Liver (tissue), 9 donors: ENCODE results near the gene KIF1A. TPM values are rescaled to one million over a fixed set of nuclear protein-coding genes. Genes with fewer than 3 reads are reported as not detected.

Experiments
- DNase-seq: peaks from one replicate; pipeline ENCODE4 v3.0.0-alpha.2; 2017; ENCODE audit warnings: low spot score
- H3K27ac ChIP-seq, 2 donors: one replicate each; pipeline ENCODE4 v1.7.0; 2013; ENCODE audit warnings: inconsistent platforms in 2 of 2, low read length in 2 of 2, control low read depth in 1 of 2, low read depth in 1 of 2, mild to moderate bottlenecking in 1 of 2
- H3K27me3 ChIP-seq, 4 donors: one replicate each; pipeline versions ENCODE4 v1.6.1 to v1.7.0; 2013; ENCODE audit warnings: low read length in 3 of 4, inconsistent platforms in 1 of 4, mild to moderate bottlenecking in 1 of 4, moderate library complexity in 1 of 4; ENCODE audit not compliant: control insufficient read depth in 4 of 4, insufficient read depth in 4 of 4
- H3K36me3 ChIP-seq, 4 donors: one replicate each; pipeline versions ENCODE4 v1.6.1 to v1.7.0; 2013; ENCODE audit warnings: low read length in 3 of 4, mild to moderate bottlenecking in 3 of 4, low read depth in 1 of 4, moderate library complexity in 1 of 4; ENCODE audit not compliant: control insufficient read depth in 4 of 4, insufficient read depth in 3 of 4
- H3K4me1 ChIP-seq, 4 donors: one replicate each; pipeline versions ENCODE4 v1.6.1 to v1.7.0; 2013; ENCODE audit warnings: low read length in 3 of 4, mild to moderate bottlenecking in 3 of 4, moderate library complexity in 1 of 4; ENCODE audit not compliant: control insufficient read depth in 4 of 4, insufficient read depth in 4 of 4
- H3K4me3 ChIP-seq, 3 donors: one replicate each; pipeline versions ENCODE4 v1.6.1 to v1.7.0; 2013; ENCODE audit warnings: low read length in 3 of 3, control low read depth in 1 of 3, low read depth in 1 of 3, mild to moderate bottlenecking in 1 of 3
- H3K9ac ChIP-seq, 2 donors: one replicate each; pipeline ENCODE4 v1.7.0; 2013; ENCODE audit warnings: low read length in 2 of 2, mild to moderate bottlenecking in 2 of 2, moderate library complexity in 2 of 2, control low read depth in 1 of 2, low read depth in 1 of 2
- H3K9me3 ChIP-seq, 4 donors: one replicate each; pipeline versions ENCODE4 v1.6.1 to v1.7.0; 2013; ENCODE audit warnings: low read length in 3 of 4; ENCODE audit not compliant: control insufficient read depth in 4 of 4
- EGR1 ChIP-seq, 2 donors: IDR thresholded peaks; 2 replicates each; pipeline ENCODE4 v1.6.1; 2016 to 2018; ENCODE audit warnings: antibody characterized with exemption in 2 of 2, low read depth in 2 of 2
- FOXA2 ChIP-seq: IDR thresholded peaks from 2 replicates; pipeline ENCODE4 v1.6.1; 2016; ENCODE audit warnings: antibody characterized with exemption
- GABPA ChIP-seq, 2 donors: IDR thresholded peaks in 1 of 2; conservative IDR thresholded peaks in 1 of 2; 2 replicates each; pipeline ENCODE4 v1.6.1; 2016; ENCODE audit warnings: antibody characterized with exemption in 2 of 2, mild to moderate bottlenecking in 1 of 2, moderate library complexity in 1 of 2
- HNF4A ChIP-seq, 2 donors: conservative IDR thresholded peaks; 2 replicates each; pipeline ENCODE4 v1.6.1; 2016; ENCODE audit warnings: antibody characterized with exemption in 2 of 2, mild to moderate bottlenecking in 2 of 2
- HNF4G ChIP-seq: IDR thresholded peaks from 2 replicates; pipeline ENCODE4 v1.6.1; 2016; ENCODE audit warnings: antibody characterized with exemption
- JUND ChIP-seq, 2 donors: IDR thresholded peaks; 2 replicates each; pipeline ENCODE4 v1.6.1; 2016; ENCODE audit warnings: antibody characterized with exemption in 2 of 2
- NR2F2 ChIP-seq: IDR thresholded peaks from 2 replicates; pipeline ENCODE4 v1.6.1; 2016; ENCODE audit warnings: antibody characterized with exemption
- RXRA ChIP-seq, 2 donors: IDR thresholded peaks; 2 replicates each; pipeline ENCODE4 v1.6.1; 2017 to 2018; ENCODE audit warnings: antibody characterized with exemption in 2 of 2, mild to moderate bottlenecking in 1 of 2
- SP1 ChIP-seq: IDR thresholded peaks from 2 replicates; pipeline ENCODE4 v1.6.1; 2018; ENCODE audit warnings: antibody characterized with exemption, mild to moderate bottlenecking
- TAF1 ChIP-seq: conservative IDR thresholded peaks from 2 replicates; pipeline ENCODE4 v1.6.1; 2016; ENCODE audit warnings: antibody characterized with exemption, mild to moderate bottlenecking
- YY1 ChIP-seq: IDR thresholded peaks from 2 replicates; pipeline ENCODE4 v1.6.1; 2016; ENCODE audit warnings: antibody characterized with exemption, mild to moderate bottlenecking
- WGBS: extraction: QIAGEN DNeasy Blood & Tissue Kit; methylation state at CpG from one replicate; pipeline ENCODE4 v1.1.7; 2013; 5-methylcytosine and 5-hydroxymethylcytosine counted together
- polyA plus RNA-seq, 2 donors: library from polyadenylated mRNA; stranded (reverse) in 1 of 2; unstranded in 1 of 2; fragments of 200-250 nt in 1 of 2; fragments of >200 nt in 1 of 2; fragmentation: Nextera tagmentation in 1 of 2; extraction: Ambion mirVana in 1 of 2; gene quantifications; one replicate each; pipeline versions ENCODE4 v1.2.1 to v1.2.3, GENCODE V29; 2013 to 2015
- total RNA-seq, 2 donors: library from RNA; depleted of rRNA; stranded (reverse); fragments of >200 nt; gene quantifications; one replicate each; pipeline ENCODE4 v1.2.3, GENCODE V29; 2014
- TF ChIP-seq, protein P1 (sequence below): IDR thresholded peaks from 2 replicates; pipeline ENCODE4 v1.6.1; 2016; ENCODE audit warnings: antibody characterized with exemption
- TF ChIP-seq, protein P2 (sequence below): IDR thresholded peaks from 2 replicates; pipeline ENCODE4 v1.6.1; 2016; ENCODE audit warnings: antibody characterized with exemption
- TF ChIP-seq, protein P3 (sequence below): fragments of 150-350 bp; IDR thresholded peaks from 2 replicates; pipeline ENCODE4 v1.5.1; 2017; ENCODE audit warnings: improper control_type of control experiment, low read depth, low read length; ENCODE audit not compliant: missing input control
- TF ChIP-seq, protein P4 (sequence below): IDR thresholded peaks from 2 replicates; pipeline ENCODE4 v1.6.1; 2016; ENCODE audit warnings: antibody characterized with exemption, mild to moderate bottlenecking
- TF ChIP-seq, protein P5 (sequence below): IDR thresholded peaks from 2 replicates; pipeline ENCODE4 v1.6.1; 2016; ENCODE audit warnings: antibody characterized with exemption
- donor health status: healthy.
- donor health status: healthy.
- donor health status: healthy.
- donor health status: healthy.
- donor health status: healthy.

KIF1A gene
- total and polyA plus RNA-seq, 4 donors = 0.03 to 0.21 (median 0.11) TPM

DNA sequence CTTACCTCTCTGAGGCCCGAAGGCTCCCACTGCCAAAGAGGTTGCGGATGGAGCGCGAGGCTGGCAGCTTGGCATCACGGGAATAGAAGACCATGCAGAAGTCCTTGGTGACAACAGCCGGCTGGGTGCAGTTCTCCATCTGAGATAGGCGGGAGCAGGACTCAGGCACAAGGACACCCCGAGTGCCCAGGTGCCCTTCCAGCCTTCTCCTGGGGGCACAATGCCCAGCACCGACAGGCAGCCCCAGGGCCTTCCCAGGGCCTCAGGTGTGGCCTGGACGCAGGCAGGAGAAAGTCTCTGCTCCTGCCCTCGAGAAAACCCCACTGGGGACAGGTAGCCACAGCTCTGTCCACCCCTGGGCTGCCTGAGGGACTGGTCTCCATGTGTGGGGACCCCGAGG, 94.8 kb downstream of the KIF1A start (continued):
- TF ChIP-seq, protein P1, sequence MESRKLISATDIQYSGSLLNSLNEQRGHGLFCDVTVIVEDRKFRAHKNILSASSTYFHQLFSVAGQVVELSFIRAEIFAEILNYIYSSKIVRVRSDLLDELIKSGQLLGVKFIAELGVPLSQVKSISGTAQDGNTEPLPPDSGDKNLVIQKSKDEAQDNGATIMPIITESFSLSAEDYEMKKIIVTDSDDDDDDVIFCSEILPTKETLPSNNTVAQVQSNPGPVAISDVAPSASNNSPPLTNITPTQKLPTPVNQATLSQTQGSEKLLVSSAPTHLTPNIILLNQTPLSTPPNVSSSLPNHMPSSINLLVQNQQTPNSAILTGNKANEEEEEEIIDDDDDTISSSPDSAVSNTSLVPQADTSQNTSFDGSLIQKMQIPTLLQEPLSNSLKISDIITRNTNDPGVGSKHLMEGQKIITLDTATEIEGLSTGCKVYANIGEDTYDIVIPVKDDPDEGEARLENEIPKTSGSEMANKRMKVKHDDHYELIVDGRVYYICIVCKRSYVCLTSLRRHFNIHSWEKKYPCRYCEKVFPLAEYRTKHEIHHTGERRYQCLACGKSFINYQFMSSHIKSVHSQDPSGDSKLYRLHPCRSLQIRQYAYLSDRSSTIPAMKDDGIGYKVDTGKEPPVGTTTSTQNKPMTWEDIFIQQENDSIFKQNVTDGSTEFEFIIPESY = no peak
- TF ChIP-seq HNF4A (conservative IDR thresholded peaks at IDR 0.05) (no peak), RXRA (IDR thresholded peaks at IDR 0.05) (no peak)
- TF ChIP-seq, protein P2, sequence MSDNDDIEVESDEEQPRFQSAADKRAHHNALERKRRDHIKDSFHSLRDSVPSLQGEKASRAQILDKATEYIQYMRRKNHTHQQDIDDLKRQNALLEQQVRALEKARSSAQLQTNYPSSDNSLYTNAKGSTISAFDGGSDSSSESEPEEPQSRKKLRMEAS = no peak

DNA sequence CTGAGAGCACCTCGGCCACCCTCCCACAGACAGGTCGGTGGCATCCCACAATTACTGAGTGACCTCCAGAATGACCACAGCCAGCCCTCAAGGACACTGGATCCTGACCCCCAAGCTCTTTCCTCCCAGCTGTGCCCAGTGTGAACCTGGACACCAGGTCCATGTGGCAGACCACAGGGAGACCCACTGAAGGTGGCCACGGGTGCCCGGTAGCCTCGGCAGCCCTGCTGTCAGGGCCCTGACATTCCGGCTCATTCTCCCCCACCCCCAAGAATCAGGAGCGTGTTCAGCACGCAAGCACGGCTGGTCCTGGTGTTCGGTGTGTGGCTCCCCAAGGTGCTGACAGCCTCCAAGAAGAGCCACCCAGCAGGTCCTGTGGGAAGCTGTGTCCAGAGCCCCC, 95.6 kb downstream of the KIF1A start:
- Histone ChIP-seq H3K4me3 (no peak overlapping the region), H3K27me3 (no peaks in the 10 kb centered on the region), H3K27ac (no peak overlapping the region), H3K9ac (no peak overlapping the region), H3K4me1 (no peaks in the 10 kb centered on the region), H3K36me3 (no peaks in the 10 kb centered on the region), H3K9me3 (no peaks in the 10 kb centered on the region)
- no peak for DNase-seq
- 90% methylated on average over 10 of the region's 10 CpGs for WGBS
- no peak for TF ChIP-seq GABPA (IDR thresholded peaks at IDR 0.05 in 1 of 2, conservative IDR thresholded peaks at IDR 0.05 in 1 of 2)
- no peak for TF ChIP-seq FOXA2
- TF ChIP-seq, protein P3, sequence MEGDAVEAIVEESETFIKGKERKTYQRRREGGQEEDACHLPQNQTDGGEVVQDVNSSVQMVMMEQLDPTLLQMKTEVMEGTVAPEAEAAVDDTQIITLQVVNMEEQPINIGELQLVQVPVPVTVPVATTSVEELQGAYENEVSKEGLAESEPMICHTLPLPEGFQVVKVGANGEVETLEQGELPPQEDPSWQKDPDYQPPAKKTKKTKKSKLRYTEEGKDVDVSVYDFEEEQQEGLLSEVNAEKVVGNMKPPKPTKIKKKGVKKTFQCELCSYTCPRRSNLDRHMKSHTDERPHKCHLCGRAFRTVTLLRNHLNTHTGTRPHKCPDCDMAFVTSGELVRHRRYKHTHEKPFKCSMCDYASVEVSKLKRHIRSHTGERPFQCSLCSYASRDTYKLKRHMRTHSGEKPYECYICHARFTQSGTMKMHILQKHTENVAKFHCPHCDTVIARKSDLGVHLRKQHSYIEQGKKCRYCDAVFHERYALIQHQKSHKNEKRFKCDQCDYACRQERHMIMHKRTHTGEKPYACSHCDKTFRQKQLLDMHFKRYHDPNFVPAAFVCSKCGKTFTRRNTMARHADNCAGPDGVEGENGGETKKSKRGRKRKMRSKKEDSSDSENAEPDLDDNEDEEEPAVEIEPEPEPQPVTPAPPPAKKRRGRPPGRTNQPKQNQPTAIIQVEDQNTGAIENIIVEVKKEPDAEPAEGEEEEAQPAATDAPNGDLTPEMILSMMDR = no peak
- TF ChIP-seq, protein P4, sequence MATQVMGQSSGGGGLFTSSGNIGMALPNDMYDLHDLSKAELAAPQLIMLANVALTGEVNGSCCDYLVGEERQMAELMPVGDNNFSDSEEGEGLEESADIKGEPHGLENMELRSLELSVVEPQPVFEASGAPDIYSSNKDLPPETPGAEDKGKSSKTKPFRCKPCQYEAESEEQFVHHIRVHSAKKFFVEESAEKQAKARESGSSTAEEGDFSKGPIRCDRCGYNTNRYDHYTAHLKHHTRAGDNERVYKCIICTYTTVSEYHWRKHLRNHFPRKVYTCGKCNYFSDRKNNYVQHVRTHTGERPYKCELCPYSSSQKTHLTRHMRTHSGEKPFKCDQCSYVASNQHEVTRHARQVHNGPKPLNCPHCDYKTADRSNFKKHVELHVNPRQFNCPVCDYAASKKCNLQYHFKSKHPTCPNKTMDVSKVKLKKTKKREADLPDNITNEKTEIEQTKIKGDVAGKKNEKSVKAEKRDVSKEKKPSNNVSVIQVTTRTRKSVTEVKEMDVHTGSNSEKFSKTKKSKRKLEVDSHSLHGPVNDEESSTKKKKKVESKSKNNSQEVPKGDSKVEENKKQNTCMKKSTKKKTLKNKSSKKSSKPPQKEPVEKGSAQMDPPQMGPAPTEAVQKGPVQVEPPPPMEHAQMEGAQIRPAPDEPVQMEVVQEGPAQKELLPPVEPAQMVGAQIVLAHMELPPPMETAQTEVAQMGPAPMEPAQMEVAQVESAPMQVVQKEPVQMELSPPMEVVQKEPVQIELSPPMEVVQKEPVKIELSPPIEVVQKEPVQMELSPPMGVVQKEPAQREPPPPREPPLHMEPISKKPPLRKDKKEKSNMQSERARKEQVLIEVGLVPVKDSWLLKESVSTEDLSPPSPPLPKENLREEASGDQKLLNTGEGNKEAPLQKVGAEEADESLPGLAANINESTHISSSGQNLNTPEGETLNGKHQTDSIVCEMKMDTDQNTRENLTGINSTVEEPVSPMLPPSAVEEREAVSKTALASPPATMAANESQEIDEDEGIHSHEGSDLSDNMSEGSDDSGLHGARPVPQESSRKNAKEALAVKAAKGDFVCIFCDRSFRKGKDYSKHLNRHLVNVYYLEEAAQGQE = no peak
- no peak for TF ChIP-seq HNF4G
- TF ChIP-seq YY1 = no peak
- TF ChIP-seq RXRA (IDR thresholded peaks at IDR 0.05) = no peak

DNA sequence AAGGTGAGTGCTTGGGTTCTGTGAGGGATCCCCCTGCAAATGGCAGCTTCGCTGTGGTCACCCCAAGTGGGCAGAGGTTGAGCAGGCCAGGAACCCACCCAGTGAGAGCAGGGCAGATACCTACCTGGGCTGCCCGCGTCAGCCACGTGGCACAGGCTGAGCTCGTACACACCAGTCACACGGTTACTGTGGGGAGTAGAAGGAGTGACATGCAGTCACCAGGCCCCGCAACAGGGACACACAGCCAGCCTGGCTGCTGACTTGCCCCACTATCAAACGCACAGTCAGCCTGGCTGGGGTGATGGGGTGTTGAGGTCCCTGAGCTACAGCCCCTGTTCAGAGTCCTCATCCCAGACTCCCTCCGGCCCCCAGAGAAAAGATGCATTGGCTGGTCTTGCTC, 96.2 kb downstream of the KIF1A start:
- Histone ChIP-seq H3K27me3 (no peaks in the 10 kb centered on the region), H3K9ac (no peak overlapping the region), H3K9me3 (no peaks in the 10 kb centered on the region), H3K36me3 (no peaks in the 10 kb centered on the region), H3K27ac (no peak overlapping the region), H3K4me3 (no peak overlapping the region), H3K4me1 (no peaks in the 10 kb centered on the region)
- DNase-seq = no peak
- WGBS = 94% methylated on average over 9 of the region's 9 CpGs
- TF ChIP-seq YY1 (no peak), NR2F2 (no peak), FOXA2 (no peak), JUND (IDR thresholded peaks at IDR 0.05) (no peak), SP1 (no peak), RXRA (IDR thresholded peaks at IDR 0.05) (no peak), HNF4A (conservative IDR thresholded peaks at IDR 0.05) (no peak), EGR1 (IDR thresholded peaks at IDR 0.05; ENCODE audit: low read depth in 2 of 2) (no peak), HNF4G (no peak), TAF1 (no peak)
- TF ChIP-seq, protein P2 = no peak
- TF ChIP-seq, protein P5, sequence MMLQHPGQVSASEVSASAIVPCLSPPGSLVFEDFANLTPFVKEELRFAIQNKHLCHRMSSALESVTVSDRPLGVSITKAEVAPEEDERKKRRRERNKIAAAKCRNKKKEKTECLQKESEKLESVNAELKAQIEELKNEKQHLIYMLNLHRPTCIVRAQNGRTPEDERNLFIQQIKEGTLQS = no peak
- TF ChIP-seq, protein P4 = no peak
